Activated CD4-positive, alpha-beta T cell treated with anti-CD3 and anti-CD28 coated beads, Interleukin-2, amount 10 ng/mL, durations not matched to agents 7 days and 5 days (primary cell): ENCODE data around the gene AGK. TPM values are rescaled to one million over a fixed set of nuclear protein-coding genes. Genes with fewer than 3 reads are reported as not detected.
A peak's percentile ranks its signal among the peaks of the same experiment; 100 is the strongest.

ENCODE experiments used
- CTCF ChIA-PET: fragments of 350-600 bp; sonication (Branson Sonifier 250); formaldehyde crosslinking; loops from one replicate; lab custom pipeline; 2021; ENCODE audit warnings: antibody characterized with exemption; lab: Charles Lee
- POLR2A ChIA-PET: fragments of 350-600 bp; sonication (Branson Sonifier 250); formaldehyde crosslinking; loops from one replicate; lab custom pipeline; 2021; ENCODE audit warnings: antibody characterized with exemption; lab: Charles Lee
- DNase-seq: peaks from one replicate; pipeline ENCODE4 v3.0.0-alpha.2; 2020
- H3K27ac Mint-ChIP-seq: one replicate; pipeline ENCODE4 v1.8.0; 2021; ENCODE audit warnings: mild to moderate bottlenecking, moderate library complexity, mixed read lengths
- H3K27me3 Mint-ChIP-seq: one replicate; pipeline ENCODE4 v1.8.0; 2021; ENCODE audit warnings: mixed read lengths
- H3K36me3 Mint-ChIP-seq: one replicate; pipeline ENCODE4 v1.8.0; 2021; ENCODE audit warnings: low read depth, mixed read lengths
- H3K4me1 Mint-ChIP-seq: one replicate; pipeline ENCODE4 v1.8.0; 2021; ENCODE audit warnings: mixed read lengths
- H3K4me3 Mint-ChIP-seq: one replicate; pipeline ENCODE4 v1.8.0; 2021; ENCODE audit warnings: mild to moderate bottlenecking, moderate library complexity, mixed read lengths
- H3K9me3 Mint-ChIP-seq: one replicate; pipeline ENCODE4 v1.8.0; 2021; ENCODE audit warnings: mixed read lengths
- total RNA-seq, 2 experiments: library from RNA; stranded (reverse); gene quantifications; one replicate each; pipeline ENCODE4 v1.2.3, GENCODE V29; 2021

The AGK gene
- total RNA-seq, 2 experiments from 2014 or later, result 40.7 to 42.5 TPM

GRCh38 chr7:141559961-141560360, 8.8 kb downstream of the AGK start:
- H3K27me3 Mint-ChIP-seq, result no peaks in the 10 kb centered on the region
- H3K4me3 Mint-ChIP-seq, result no peak overlapping the region
- H3K36me3 Mint-ChIP-seq, result peaks cover 94% of the 10 kb centered on the region
- no peak for DNase-seq
- POLR2A ChIA-PET, result no interaction called here
- peaks cover 61% of the 10 kb centered on the region for H3K4me1 Mint-ChIP-seq
- H3K9me3 Mint-ChIP-seq, result peaks cover 19% of the 10 kb centered on the region
- peak overlapping the region; percentile 1 for H3K27ac Mint-ChIP-seq
- CTCF ChIA-PET, result no interaction called here

GRCh38 chr7:141562036-141562435, 10.8 kb downstream of the AGK start:
- Mint-ChIP-seq H3K36me3 (peaks cover 97% of the 10 kb centered on the region), H3K9me3 (peaks cover 19% of the 10 kb centered on the region), H3K4me1 (peaks cover 64% of the 10 kb centered on the region), H3K27me3 (no peaks in the 10 kb centered on the region), H3K27ac (peak overlapping the region; percentile 2), H3K4me3 (no peak overlapping the region)
- no peak for DNase-seq
- CTCF ChIA-PET, result interaction anchor here (1.4 kb wide), 1 partner anchor 16 kb away, joined by 3 read pairs; no protein-coding TSS in a partner anchor
- POLR2A ChIA-PET, result no interaction called here

- Mint-ChIP-seq H3K4me3 (no peak overlapping the region), H3K27me3 (no peaks in the 10 kb centered on the region), H3K36me3 (peaks cover 95% of the 10 kb centered on the region), H3K4me1 (peaks cover 59% of the 10 kb centered on the region), H3K27ac (no peak overlapping the region), H3K9me3 (peaks cover 17% of the 10 kb centered on the region)
- no peak for DNase-seq
- POLR2A ChIA-PET, result no interaction called here
- CTCF ChIA-PET, result interaction anchor here (0.9 to 1.4 kb wide), 2 partner anchors 15 to 180 kb away, joined by 3 read pairs; no protein-coding TSS in a partner anchor
These were observed 11.3 kb downstream of the AGK start for GRCh38 chr7:141562543-141562942.

GRCh38 chr7:141562972-141563371, 11.8 kb downstream of the AGK start:
- ChIA-PET CTCF (interaction anchor here (0.9 to 1.4 kb wide), 3 partner anchors 15 to 179 kb away, joined by 3 read pairs; no protein-coding TSS in a partner anchor), POLR2A (no interaction called here)
- no peak overlapping the region for H3K27ac Mint-ChIP-seq

GRCh38 chr7:141563956-141564623, 12.9 kb downstream of the AGK start:
- H3K27ac Mint-ChIP-seq, result no peak overlapping the region
- H3K4me3 Mint-ChIP-seq, result no peak overlapping the region
- H3K27me3 Mint-ChIP-seq, result no peaks in the 10 kb centered on the region
- DNase-seq, result no peak
- ChIA-PET POLR2A (interaction anchor here (0.6 kb wide), 1 partner anchor 840 kb away, joined by 3 read pairs; no protein-coding TSS in a partner anchor), CTCF (interaction anchor here (0.7 to 1.0 kb wide), 2 partner anchors 23 to 90 kb away, joined by 3 read pairs; no protein-coding TSS in a partner anchor)
- peaks cover 44% of the 10 kb centered on the region for H3K4me1 Mint-ChIP-seq
- H3K36me3 Mint-ChIP-seq, result peaks cover 88% of the 10 kb centered on the region
- peaks cover 13% of the 10 kb centered on the region for H3K9me3 Mint-ChIP-seq

More at GRCh38 chr7:141562972-141563371, 11.8 kb downstream of the AGK start:
- DNase-seq, result no peak
- H3K9me3 Mint-ChIP-seq, result peaks cover 17% of the 10 kb centered on the region
- H3K27me3 Mint-ChIP-seq, result no peaks in the 10 kb centered on the region
- peaks cover 55% of the 10 kb centered on the region for H3K4me1 Mint-ChIP-seq
- H3K36me3 Mint-ChIP-seq, result peaks cover 94% of the 10 kb centered on the region
- no peak overlapping the region for H3K4me3 Mint-ChIP-seq

- Mint-ChIP-seq H3K4me1 (peaks cover 26% of the 10 kb centered on the region), H3K36me3 (peaks cover 70% of the 10 kb centered on the region), H3K27ac (no peak overlapping the region), H3K27me3 (no peaks in the 10 kb centered on the region), H3K9me3 (peaks cover 4% of the 10 kb centered on the region), H3K4me3 (no peak overlapping the region)
- ChIA-PET POLR2A (no interaction called here), CTCF (no interaction called here)
- DNase-seq, result no peak
These were observed 16.2 kb downstream of the AGK start for GRCh38 chr7:141567432-141567831.

- peaks cover 69% of the 10 kb centered on the region for H3K36me3 Mint-ChIP-seq
These were observed 17.0 kb downstream of the AGK start for GRCh38 chr7:141568227-141568626.

GRCh38 chr7:141571059-141571458, 19.8 kb downstream of the AGK start:
- DNase-seq, result no peak
- Mint-ChIP-seq H3K36me3 (peaks cover 66% of the 10 kb centered on the region), H3K9me3 (peaks cover 20% of the 10 kb centered on the region), H3K27ac (no peak overlapping the region), H3K27me3 (no peaks in the 10 kb centered on the region), H3K4me1 (peaks cover 8% of the 10 kb centered on the region), H3K4me3 (no peak overlapping the region)
- ChIA-PET CTCF (no interaction called here), POLR2A (no interaction called here)

More at GRCh38 chr7:141568227-141568626, 17.0 kb downstream of the AGK start:
- ChIA-PET CTCF (no interaction called here), POLR2A (no interaction called here)
- Mint-ChIP-seq H3K4me1 (peaks cover 26% of the 10 kb centered on the region), H3K9me3 (peaks cover 4% of the 10 kb centered on the region), H3K27ac (no peak overlapping the region), H3K4me3 (no peak overlapping the region), H3K27me3 (no peaks in the 10 kb centered on the region)
- no peak for DNase-seq

GRCh38 chr7:141572175-141572574, 21.0 kb downstream of the AGK start:
- no peaks in the 10 kb centered on the region for H3K4me1 Mint-ChIP-seq
- H3K36me3 Mint-ChIP-seq, result peaks cover 64% of the 10 kb centered on the region
- DNase-seq, result no peak
- ChIA-PET POLR2A (no interaction called here), CTCF (interaction anchor here (0.6 kb wide), 1 partner anchor 62 kb away, joined by 4 read pairs; no protein-coding TSS in a partner anchor)
- no peaks in the 10 kb centered on the region for H3K27me3 Mint-ChIP-seq
- peaks cover 28% of the 10 kb centered on the region for H3K9me3 Mint-ChIP-seq
- no peak overlapping the region for H3K4me3 Mint-ChIP-seq
- no peak overlapping the region for H3K27ac Mint-ChIP-seq

GRCh38 chr7:141573511-141573910, 22.3 kb downstream of the AGK start:
- no peaks in the 10 kb centered on the region for H3K27me3 Mint-ChIP-seq
- H3K4me1 Mint-ChIP-seq, result no peaks in the 10 kb centered on the region
- peaks cover 64% of the 10 kb centered on the region for H3K36me3 Mint-ChIP-seq
- ChIA-PET POLR2A (no interaction called here), CTCF (interaction anchor here (1.1 to 1.3 kb wide), 2 partner anchors 14 to 60 kb away, joined by 3 read pairs; no protein-coding TSS in a partner anchor)
- H3K27ac Mint-ChIP-seq, result no peak overlapping the region
- DNase-seq, result no peak
- H3K4me3 Mint-ChIP-seq, result no peak overlapping the region
- H3K9me3 Mint-ChIP-seq, result peaks cover 29% of the 10 kb centered on the region

- Mint-ChIP-seq H3K9me3 (peaks cover 29% of the 10 kb centered on the region), H3K27ac (no peak overlapping the region), H3K36me3 (peaks cover 59% of the 10 kb centered on the region), H3K4me3 (no peak overlapping the region), H3K4me1 (no peaks in the 10 kb centered on the region), H3K27me3 (no peaks in the 10 kb centered on the region)
- DNase-seq, result no peak
- ChIA-PET CTCF (interaction anchor here (0.5 to 1.6 kb wide), 3 partner anchors 10 to 1905 kb away, joined by 3 to 4 read pairs (median 4); no protein-coding TSS in a partner anchor), POLR2A (no interaction called here)
These were observed 24.0 kb downstream of the AGK start for GRCh38 chr7:141575164-141575563.

GRCh38 chr7:141575654-141576448, 24.6 kb downstream of the AGK start:
- Mint-ChIP-seq H3K36me3 (peaks cover 57% of the 10 kb centered on the region), H3K27ac (no peak overlapping the region), H3K27me3 (no peaks in the 10 kb centered on the region), H3K4me1 (no peaks in the 10 kb centered on the region), H3K4me3 (no peak overlapping the region), H3K9me3 (peaks cover 29% of the 10 kb centered on the region)
- ChIA-PET CTCF (interaction anchor here (0.5 to 1.6 kb wide), 3 partner anchors 10 to 1905 kb away, joined by 3 to 4 read pairs (median 4); no protein-coding TSS in a partner anchor), POLR2A (no interaction called here)
- DNase-seq, result no peak
